Germinal center (tissue), 1 donor: ENCODE data around the gene FBXL7.

ENCODE experiments used
- DNase-seq: peaks from one replicate; pipeline ENCODE4 v3.0.0; 2012; ENCODE audit warnings: mixed read lengths, low spot score

The FBXL7 gene

GRCh38 chr5:15499528-15500324 is at the start of gene FBXL7:
FBXL7 (plus strand) TSS chr5:15500180.
- peak; percentile 29 for DNase-seq

GRCh38 chr5:15450473-15450872 is 49.5 kb upstream of the FBXL7 start:
- no peak for DNase-seq

- no peak for DNase-seq
Measured at GRCh38 chr5:15450949-15451348, 49.0 kb upstream of the FBXL7 start.

- no peak for DNase-seq
Measured at GRCh38 chr5:15452030-15452429, 48.0 kb upstream of the FBXL7 start.

GRCh38 chr5:15452781-15453180 is 47.2 kb upstream of the FBXL7 start:
- no peak for DNase-seq

GRCh38 chr5:15459200-15459599 is 40.8 kb upstream of the FBXL7 start:
- DNase-seq: no peak

- no peak for DNase-seq
Measured at GRCh38 chr5:15463231-15463980, 36.6 kb upstream of the FBXL7 start.

- no peak for DNase-seq
Measured at GRCh38 chr5:15472116-15472515, 27.9 kb upstream of the FBXL7 start.

- DNase-seq: no peak
Measured at GRCh38 chr5:15474143-15474719, 25.7 kb upstream of the FBXL7 start.

- DNase-seq: no peak
Measured at GRCh38 chr5:15475367-15475766, 24.6 kb upstream of the FBXL7 start.

GRCh38 chr5:15476977-15477376 is 23.0 kb upstream of the FBXL7 start:
- DNase-seq: no peak

- no peak for DNase-seq
Measured at GRCh38 chr5:15480436-15480835, 19.5 kb upstream of the FBXL7 start.

- no peak for DNase-seq
Measured at GRCh38 chr5:15483351-15484097, 16.5 kb upstream of the FBXL7 start.

- DNase-seq: no peak
Measured at GRCh38 chr5:15487228-15487627, 12.8 kb upstream of the FBXL7 start.

GRCh38 chr5:15489571-15490235 is 10.3 kb upstream of the FBXL7 start:
- no peak for DNase-seq

- no peak for DNase-seq
Measured at GRCh38 chr5:15492545-15492944, 7.4 kb upstream of the FBXL7 start.

GRCh38 chr5:15493501-15493900 is 6.5 kb upstream of the FBXL7 start:
- no peak for DNase-seq

GRCh38 chr5:15495026-15495425 is 5.0 kb upstream of the FBXL7 start:
- no peak for DNase-seq

GRCh38 chr5:15496886-15497285 is 3.1 kb upstream of the FBXL7 start:
- DNase-seq: no peak

- no peak for DNase-seq
Measured at GRCh38 chr5:15500325-15501001, 483 bp downstream of the FBXL7 start.

- no peak for DNase-seq
Measured at GRCh38 chr5:15501091-15501791, 1.3 kb downstream of the FBXL7 start.
